HG03108 (cell line): ENCODE measurements around the gene TMEM40.
"Not testable (repeated sequence)": the region's sequence is repeated elsewhere in the genome, so short reads cannot be mapped to it uniquely, and the experiment has no call there.

Experiments
- ATAC-seq: cut with Tn5 transposase; IDR thresholded peaks from one replicate; pipeline ENCODE4 v1.9.1; 2021; ENCODE audit warnings: moderate library complexity; ENCODE audit not compliant: unreplicated experiment

Gene TMEM40

GRCh38 chr3:12719984-12720898 lies 38.8 kb downstream of the TMEM40 start:
- ATAC-seq = peak; percentile 67

- ATAC-seq = no peak
Observed at GRCh38 chr3:12719541-12719940, 39.5 kb downstream of the TMEM40 start.

DNA sequence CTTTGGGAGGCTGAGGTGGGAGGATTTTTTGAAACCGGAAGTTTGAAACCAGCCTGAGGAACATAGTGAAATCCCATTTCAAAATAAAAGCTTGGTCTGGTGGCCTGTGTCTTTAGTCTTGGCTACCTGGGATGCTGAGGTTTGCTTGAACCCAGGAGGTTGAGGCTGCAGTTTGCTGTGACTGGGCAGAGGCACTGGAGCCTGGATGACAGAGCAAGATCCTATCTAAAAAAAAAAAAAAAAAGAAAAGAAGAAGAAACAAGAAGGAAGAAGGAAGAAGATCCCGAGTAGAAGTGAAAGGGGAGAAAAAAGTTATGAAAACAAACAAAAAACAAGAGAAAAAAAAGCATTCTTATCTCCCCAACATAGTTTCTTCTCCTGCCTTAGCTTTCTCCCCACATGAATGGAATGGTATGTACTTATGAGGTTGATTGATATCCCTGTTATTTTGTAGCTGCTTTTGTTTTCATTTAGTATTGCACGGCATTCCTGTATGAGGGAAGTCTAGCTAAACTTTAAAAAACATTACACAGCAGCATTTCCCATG lies 42.4 kb downstream of the TMEM40 start:
- ATAC-seq = no peak

GRCh38 chr3:12714278-12714677 lies 44.8 kb downstream of the TMEM40 start:
- no peak for ATAC-seq

GRCh38 chr3:12710062-12710461 lies 49.0 kb downstream of the TMEM40 start:
- ATAC-seq = no peak

DNA sequence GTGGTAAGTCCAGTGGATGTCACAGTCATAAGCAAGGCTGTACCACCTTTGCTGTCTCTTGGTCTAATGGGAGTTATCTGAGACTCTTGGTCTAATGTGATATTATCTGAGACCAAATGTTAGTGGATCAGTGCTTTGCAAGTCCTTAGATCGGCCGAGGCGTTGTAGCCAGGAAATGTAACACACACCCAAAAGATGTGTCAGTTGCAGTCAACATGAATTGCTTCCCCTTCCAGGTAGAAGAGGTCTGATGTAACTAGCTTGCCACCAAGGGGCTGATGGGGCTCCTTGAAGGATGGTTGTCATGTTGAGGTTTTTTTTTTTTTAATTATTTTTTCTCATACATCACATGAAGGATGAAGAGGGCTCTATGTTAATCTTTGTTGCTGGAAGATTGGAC lies 49.7 kb downstream of the TMEM40 start:
- ATAC-seq = no peak

- no peak for ATAC-seq
Observed at GRCh38 chr3:12708584-12709192, 50.4 kb downstream of the TMEM40 start.

DNA sequence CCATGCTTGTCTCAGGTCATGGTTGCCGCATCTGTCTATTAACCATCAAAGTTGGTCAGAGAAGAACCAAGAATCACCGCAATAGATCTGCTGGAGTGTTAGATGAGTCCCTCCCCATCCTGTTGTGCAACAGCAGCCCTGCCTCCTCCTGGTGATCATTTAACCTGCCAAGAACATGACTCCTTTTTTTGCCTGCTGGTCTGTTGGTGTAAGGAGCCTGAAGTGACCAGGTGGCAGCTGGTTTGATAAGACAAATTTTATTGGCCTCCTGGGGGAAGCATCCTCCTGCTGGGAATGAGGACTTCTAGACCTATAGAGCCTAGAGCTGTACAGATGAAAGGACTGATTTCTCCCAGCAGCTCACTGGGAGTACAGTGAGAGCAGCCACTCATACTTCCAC lies 51.6 kb downstream of the TMEM40 start:
- ATAC-seq = no peak

DNA sequence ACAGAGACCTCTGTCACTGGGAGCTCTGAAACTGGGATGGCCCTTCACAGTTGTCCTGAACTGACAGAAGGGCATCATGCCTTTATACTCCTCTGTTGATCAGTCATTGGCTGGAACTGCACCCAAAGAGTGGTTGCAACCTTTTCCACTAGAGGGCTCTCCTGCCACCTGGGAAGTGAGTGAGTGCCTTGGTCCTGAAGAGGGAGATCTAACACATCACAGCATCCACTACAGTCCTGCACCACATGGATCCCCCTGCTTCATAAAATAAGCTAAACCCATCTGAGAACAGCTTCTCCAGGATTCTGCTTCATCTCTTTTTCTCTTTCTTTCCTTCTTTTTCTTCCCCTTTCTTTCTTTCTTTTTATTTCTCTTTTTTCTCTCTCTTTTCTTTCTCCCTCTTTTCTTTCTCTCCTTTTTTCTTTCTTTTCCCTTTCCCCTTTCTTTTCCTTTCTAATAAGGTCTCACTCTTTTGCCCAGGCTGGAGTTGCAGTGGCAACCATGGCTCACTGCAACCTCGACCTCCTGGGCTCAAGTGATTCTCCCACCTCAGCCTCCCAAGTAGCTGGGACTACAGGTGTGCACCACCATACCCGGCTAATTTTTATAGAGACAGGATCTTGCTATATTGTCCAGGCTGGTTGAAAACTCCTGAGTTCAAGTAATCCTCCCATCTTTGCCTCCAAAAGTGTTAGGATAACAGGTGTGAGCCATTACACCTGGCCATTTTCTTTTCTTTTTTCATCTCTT lies 52.4 kb downstream of the TMEM40 start:
- ATAC-seq = peak; percentile 94

GRCh38 chr3:12705981-12706380 lies 53.1 kb downstream of the TMEM40 start:
- ATAC-seq = no peak

GRCh38 chr3:12705374-12705926 lies 53.6 kb downstream of the TMEM40 start:
- no peak for ATAC-seq

GRCh38 chr3:12702501-12702900 lies 56.6 kb downstream of the TMEM40 start:
- ATAC-seq = no peak

- not testable (repeated sequence) for ATAC-seq
Observed at GRCh38 chr3:12701601-12702000, 57.5 kb downstream of the TMEM40 start.

GRCh38 chr3:12700800-12701199 lies 58.3 kb downstream of the TMEM40 start:
- ATAC-seq = no peak

GRCh38 chr3:12695916-12696315 lies 63.1 kb downstream of the TMEM40 start:
- no peak for ATAC-seq

DNA sequence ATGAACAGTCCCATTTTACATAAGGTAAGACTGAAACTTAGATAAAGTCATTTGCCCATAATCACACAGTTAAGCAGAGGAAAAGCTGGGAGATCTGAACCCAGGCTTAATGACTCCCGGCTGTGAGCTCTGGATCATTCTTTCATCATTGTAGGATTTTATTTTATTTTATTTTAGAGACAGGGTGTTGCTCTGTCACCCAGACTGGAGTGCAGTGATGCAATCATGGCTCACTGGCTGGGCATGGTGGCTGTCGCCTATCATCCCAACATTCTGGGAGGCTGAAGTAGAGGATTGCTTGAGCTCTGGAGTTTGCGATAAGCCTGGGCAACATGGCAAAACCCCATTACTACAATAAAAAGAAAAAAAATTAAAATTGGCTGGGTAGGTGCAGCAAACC lies 63.9 kb downstream of the TMEM40 start:
- ATAC-seq = no peak

- no peak for ATAC-seq
Observed at GRCh38 chr3:12692444-12692843, 66.6 kb downstream of the TMEM40 start.

- ATAC-seq = no peak
Observed at GRCh38 chr3:12689997-12690711, 68.9 kb downstream of the TMEM40 start.

DNA sequence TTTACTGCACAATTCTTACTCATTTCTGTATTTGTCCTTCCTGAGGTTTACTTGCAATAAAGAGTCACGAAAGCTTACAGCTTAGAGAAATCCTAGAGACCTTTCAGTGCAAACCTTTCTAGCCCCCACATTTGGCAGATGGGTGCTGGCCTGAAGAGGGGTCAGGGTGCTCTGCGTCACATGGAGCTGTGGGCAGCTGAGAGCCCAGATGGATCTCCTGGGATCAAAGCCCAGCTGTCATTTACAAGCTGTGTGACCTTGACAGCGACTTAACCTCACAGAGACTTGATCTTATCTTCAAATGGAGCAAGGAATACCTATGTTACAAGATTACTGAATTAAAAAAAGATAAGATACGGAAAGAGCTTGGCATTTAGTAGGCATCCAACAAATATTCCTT lies 71.1 kb downstream of the TMEM40 start:
- no peak for ATAC-seq

DNA sequence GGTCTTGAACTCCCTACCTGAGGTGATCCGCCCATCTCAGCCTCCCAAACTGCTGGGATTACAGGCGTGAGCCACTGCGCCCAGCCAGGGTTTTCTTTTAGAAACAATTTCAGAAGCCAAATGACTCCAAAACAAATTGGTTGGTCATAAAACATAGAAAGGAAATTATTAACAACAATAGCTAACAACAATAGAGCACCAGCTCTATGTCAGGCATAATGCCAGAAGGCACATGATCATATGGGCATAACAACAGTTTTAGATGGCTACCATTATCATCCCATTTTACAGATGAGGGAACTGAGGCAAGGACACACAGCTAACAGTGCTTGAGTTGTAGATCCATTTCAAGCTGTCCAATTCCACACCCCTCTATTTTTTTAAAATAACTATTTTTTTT lies 73.0 kb downstream of the TMEM40 start:
- ATAC-seq = no peak
